T-helper 9 cell (primary cell): ENCODE results near the gene MAP1LC3A.

ENCODE experiments used
- DNase-seq: peaks from one replicate; pipeline ENCODE4 v3.0.0-alpha.2; 2020

MAP1LC3A gene

DNA sequence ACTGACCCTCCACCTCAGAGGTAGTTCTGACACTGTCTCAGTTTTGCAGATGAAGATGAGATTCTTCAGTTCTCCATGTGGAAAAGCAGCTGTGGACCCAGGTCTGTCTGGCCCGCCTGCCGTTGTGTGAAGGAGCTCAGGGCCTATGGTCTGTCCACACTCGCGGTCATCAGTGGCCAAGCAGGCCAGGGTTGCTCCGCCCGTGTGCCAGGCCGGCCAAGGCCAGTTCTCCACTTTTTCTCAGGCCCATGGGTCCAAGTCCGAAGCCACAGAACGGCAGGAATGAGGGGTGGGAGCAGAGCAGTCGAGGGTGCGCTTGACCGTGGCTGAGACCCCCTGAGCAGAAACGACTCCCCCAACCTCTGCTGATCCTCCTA is 8.6 kb upstream of the MAP1LC3A start:
- DNase-seq: no peak

DNA sequence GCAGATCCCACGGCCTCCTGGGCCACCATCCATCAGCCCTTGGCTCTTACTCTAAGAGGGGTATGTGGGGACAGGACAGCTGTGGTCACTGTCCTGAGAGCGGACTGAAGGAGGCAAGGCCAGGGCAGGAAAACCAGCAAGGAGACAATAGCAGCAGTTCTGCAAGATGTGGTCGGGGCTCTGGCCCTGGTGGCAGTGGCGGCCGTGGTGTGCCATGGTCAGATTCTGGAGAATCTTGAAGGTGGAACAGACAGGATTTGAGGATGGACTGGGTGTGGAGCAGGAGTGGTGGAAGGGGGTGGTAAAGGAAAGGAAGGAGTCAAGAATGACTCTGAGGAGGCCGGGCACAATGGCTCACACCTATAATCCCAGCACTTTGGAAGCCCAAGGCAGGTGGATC is 5.9 kb upstream of the MAP1LC3A start:
- DNase-seq: no peak

DNA sequence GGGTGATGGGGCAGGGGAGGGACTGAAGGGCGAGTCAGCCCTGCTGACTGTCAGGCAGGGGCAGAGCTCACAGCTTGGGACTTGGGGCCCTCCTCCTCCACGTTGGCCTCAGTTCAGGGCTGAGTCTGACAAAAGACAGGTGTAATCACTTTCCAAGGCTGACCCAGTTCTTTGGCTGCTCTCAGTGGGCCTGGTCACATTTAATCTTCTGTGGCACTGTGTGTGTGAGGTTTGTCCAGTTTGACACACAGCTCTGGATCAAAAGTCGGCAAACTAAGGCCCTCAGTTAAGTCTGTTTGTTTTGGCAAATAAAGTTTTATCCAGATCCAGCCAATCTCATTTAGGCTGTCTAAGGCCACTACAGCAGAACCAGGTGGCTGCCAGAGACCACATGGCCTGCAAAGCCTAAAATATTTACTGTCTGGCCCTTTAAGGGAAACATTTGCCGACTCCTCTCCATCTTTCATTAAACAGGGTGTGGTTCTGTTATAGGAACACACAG is 5.1 kb upstream of the MAP1LC3A start:
- DNase-seq: no peak

DNA sequence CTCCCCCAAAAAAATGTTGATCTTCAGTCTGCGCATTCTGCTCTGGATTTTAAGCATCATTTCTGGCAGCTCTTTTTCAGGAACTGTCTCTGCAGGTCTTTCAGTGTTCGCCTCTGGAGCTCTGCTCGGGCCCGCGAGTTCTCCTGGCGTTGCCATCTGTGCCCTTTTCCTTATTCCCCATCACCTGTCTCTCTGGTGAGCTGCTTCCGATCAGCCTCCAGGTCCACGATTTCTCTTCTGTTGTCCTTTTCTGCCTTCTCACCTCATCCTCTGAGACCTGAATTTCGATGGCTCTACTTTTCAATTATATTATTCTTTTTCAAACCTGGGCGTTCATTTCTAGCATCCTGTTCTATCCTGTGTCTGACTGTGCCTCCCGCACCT is 590 bp upstream of the MAP1LC3A start:
- DNase-seq: no peak

DNA sequence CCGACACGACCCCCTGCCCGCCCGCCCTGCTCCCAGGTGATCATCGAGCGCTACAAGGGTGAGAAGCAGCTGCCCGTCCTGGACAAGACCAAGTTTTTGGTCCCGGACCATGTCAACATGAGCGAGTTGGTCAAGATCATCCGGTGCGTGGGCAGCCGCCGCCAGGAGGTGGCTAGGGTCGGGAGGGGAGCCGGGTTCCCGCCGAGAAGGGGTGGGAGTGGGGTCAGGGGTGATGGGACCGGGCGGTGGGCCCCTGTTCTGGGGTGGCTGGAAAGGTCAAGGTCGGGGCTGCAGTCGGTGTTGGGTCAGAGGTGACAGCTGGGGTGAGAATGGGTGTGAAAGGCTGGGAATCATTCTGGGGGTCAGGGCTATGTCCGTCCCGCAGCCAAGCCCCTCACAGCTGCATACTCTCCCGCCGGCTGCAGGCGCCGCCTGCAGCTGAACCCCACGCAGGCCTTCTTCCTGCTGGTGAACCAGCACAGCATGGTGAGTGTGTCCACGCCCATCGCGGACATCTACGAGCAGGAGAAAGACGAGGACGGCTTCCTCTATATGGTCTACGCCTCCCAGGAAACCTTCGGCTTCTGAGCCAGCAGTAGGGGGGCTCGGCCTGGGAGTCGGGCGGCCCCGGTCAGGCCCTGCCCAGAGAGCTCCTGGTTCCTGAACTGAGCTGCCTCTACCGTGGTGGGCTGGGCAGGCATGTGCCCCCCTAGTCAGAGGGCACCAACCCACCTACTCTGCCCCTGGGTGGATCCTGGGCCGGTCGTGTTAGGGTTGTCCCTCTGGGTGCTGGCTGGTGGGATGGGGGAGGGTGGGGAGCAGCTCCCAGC is 1.0 kb downstream of the MAP1LC3A start:
- peak; percentile 12 for DNase-seq

DNA sequence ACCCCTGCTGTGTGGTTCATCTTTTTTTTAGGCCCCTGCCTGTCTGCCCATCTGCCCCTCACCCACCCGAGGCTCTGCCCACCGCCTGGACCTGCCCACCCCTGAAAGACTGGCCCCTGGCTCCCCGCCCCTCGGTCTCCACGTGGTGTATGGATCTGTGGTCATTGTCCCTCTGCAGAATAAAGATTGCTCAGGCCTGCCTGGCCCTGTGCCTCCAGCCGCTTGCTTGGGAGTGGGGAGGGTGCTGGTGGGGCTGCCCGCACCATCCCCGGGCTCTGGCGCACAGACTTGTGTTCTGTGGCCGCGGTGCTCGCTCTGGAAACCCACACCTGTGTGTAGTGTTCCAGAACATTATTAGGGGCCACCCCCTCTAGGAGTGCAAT is 1.6 kb downstream of the MAP1LC3A start:
- no peak for DNase-seq

DNA sequence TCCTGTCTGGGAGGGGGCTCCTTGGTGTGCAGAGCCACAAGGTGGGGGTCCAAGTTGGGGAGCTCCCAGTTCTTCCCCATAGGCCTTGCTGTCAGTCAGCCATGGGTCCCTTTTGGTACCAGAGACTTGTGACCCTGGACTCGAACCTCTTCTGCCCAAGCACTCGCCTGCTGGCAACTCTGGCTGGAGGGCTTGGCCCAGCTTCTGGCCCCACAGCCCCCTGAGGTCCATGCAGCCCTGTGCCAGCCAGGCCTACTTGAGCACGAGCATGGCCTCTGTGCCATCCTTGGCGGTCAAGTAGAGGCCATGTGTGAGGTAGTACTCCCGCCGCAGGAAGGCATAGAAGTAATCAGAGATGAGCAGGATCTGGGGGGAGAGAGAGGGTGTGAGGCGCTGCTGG is 2.1 kb downstream of the MAP1LC3A start:
- DNase-seq: no peak

DNA sequence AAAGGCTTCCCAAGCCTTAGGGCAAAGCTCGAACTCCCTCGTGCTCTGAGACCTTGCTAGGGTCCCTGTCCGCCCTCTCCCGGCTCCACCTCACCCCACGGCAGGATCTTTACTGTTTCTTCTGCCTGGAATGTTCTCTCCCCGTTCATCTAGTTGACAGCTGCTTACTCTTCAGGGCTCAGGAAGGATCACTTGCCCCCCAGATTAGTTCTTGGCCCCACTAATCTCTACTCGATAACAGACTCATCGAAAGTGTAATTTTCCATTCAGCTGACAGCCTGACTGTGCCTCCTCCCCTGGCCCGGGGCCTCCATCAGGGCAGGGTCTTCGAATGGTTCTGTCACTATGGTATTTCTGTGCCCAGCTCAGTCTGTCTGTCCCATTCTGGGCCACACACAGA is 3.1 kb downstream of the MAP1LC3A start:
- no peak for DNase-seq

DNA sequence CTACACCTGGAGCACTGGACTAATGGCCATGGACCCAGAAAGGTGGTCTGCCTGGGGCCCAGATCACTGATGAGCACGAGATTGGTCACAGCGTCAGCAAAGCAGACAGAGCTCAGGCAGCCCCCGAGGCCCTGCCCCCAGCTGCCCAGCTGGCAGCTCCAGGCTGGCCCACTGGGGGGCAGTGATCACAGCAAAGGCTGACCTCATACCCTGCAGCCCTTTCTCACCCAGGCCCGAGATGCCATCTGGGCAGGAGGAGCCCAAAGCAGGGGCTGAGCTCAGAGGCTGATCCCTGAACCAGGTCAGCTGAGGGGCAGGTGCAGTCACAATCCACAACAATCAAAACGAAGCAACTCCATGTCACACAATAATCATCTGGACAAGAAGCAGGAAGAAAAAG is 4.1 kb downstream of the MAP1LC3A start:
- DNase-seq: no peak

DNA sequence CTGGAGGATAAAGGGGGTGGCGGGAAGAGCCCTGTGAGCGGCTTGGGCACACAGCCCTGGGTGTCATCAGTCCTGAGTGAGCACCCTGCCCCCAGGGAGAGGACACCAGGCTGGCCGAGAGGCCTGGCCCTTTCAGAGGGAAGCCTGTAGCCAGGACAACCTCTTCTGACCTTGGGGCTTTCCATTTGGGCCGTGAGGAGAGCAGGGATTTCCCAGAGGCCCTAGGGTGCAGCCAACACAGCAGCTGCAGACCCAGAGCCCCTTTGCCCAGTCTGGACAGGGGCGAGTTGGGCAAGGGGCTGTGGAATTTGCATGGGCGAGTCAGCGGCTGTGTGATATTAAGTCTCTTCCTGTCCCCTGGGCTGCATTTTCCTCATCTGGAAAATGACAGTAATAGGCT is 6.3 kb downstream of the MAP1LC3A start:
- no peak for DNase-seq

DNA sequence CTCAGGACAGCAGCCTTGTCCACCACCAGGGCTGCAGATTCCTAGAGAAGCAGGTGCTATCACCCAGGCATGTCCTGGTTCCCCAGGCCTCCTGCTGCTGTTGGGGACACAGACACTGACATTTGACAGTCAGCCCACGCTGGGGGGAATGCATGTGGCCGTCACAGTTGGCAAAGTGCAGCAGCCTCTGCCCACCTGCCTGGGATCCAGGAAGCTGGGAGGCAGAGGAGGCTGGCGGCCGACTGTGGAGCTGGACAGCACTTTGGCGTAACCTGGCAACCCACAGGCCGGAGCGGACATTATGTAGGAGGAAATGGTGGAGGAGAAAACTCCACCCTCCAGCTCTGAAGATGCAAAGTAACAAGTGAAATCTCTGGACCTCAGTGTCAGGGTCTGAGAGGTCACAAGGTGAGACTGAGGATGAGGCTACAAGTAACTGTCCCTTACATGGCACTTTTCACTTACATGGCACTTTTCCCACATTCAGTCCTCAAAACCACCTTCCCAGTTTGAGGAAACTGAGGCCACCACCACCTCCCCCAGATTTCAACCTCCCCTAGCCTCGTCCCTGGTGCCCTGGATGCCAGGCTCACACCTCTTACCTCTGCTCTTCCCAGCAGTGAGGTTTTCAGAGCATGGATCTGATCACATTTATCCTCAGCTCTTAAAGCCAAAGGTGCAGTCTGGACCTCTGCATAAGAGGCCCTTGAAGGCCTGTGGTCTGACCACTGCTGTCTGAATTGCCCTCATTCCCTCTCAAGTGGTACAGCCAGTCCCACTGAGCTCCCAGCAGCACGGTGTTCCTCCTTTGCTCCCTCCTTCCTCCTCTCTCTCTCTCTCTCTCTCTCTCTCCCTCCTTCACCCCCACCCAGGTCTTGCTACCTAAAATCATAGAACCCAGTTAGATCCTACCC is 8.7 kb downstream of the MAP1LC3A start:
- no peak for DNase-seq

DNA sequence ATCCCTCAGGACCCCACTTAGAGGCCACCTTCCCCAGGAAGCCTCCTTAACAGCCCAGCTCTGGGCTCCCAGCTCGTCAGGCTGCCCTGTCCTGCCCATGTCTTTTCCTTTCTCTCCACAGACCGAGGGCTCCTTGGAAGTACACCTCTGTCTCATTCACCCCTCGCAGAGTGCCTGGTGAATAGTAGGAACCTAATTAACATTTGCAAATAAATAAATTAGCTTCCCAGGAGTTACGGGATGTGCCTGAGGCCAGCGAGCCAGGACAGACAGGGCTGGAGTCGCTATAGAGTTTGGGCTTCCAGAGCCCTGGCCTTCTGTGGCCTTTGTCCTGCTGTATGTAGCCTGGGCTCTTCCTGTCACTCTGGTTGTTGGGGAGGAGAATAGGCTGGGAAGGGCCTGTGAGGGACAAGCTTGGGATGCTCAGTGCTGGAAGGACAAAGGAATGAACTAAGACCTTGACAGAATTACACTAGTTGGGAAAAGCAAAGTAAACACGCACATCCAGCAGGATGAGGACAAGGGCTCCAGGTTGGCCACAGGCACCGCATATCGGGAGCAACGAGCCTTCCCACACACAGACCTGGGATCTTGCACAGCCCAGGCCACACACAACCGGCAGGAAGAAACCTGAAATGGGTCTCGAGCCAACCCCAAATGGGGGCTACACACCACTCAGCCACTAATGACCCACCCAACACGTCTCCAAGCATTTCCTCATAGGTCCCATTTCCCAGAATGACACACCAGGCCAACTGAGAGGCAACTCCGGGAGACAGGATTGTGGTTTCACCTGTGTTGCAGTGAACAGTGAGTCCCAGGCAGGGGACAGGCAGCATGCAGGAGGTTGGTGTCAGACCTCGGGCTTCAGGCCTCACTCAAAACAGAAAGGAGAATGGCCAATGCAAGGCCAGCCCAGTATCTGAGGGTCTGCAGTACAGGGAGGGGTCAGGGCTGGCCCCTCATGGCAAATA is 9.7 kb downstream of the MAP1LC3A start:
- no peak for DNase-seq

DNA sequence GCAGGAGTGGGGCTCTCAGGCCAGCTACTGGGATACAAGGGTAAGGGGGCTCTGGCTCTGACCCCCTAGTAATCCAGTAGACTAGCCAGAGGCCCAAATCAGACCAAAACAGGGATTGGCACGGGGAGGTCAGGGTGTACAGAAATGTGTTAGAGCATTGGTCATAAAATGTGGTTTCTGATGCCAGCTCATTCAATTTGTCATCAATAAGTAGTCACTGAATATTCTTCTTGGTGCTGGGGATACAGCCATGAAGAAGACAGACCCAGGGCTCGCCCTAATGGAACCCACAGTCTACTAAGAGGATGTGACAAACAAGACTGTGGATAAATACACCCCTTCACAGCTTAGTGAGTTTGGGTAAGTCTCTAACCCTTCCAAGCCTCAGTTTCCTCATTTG is 11.1 kb downstream of the MAP1LC3A start:
- no peak for DNase-seq

DNA sequence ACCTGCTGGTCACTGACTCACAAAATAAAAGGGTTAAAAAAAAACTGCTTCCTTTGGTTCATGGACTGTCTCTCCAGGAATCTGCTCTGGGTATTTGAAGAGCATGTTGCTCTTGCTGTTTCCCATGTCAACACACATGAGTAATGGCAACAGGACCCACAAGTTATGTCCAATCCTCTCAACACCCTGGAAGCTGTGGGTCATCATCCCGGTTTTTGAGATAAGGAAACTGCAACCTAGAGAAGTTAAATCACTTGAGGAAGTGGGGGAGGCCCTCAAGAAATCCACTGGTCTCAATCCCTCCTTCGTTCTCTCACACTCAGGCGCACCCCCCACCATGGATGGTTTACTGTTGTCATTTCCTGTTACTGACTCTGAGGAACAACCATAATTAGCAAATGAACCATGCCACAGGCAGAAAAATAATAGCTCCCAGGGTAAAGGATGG is 12.4 kb downstream of the MAP1LC3A start:
- DNase-seq: no peak

DNA sequence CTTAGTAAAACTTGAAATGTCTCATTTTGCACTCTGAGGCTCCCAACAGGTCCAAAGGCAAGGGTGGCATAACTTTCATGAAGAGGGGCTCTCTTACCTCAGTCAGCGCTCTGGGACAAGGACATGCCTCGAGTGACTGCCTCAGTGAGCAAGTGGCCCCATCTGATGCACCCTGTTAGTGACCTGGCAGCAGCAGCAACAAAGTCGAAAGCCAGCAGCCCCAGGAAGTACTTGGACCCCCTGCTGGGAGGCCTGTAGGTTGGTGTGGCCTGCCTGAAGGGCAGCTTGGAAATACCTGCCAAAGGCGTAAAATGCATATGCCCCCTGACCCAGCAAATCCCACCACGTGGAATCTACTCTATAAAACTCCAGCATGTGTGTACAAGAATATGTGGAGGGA is 13.2 kb downstream of the MAP1LC3A start:
- DNase-seq: no peak

DNA sequence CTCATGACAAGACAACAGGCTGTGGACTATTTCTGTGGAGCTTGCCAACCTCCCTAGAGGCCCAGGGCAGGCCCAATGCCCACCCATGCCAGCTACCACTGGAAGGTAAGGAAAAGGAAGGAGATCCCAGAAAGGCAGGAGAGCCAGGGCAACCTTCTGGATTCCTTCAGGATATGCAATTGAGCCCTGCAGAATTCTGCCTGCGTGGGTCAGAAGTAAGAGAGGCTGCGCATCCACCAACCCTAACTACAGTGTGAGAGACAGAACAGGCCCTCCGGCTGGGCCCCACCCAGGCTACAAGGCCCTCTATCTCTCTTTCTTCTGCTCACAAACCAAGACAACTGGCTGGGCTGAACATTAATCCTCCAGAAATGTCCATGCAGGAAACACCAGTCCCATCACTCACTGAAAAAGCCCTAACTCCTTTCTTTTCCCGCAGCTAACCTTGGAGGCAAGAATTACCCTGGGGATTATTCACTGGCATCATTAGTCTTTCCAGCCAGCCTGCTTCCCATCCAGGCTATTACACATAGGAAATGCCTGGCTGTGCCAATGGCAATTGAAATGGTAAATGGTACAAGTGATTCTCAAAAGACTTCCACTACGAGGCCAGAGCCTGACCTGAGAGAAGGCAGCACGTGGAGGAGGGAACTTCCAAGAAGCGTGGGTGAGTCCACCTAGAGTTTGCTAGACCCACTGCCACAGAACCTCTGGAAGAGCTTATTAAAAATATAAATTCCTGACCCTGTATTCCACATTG is 15.2 kb downstream of the MAP1LC3A start:
- no peak for DNase-seq

DNA sequence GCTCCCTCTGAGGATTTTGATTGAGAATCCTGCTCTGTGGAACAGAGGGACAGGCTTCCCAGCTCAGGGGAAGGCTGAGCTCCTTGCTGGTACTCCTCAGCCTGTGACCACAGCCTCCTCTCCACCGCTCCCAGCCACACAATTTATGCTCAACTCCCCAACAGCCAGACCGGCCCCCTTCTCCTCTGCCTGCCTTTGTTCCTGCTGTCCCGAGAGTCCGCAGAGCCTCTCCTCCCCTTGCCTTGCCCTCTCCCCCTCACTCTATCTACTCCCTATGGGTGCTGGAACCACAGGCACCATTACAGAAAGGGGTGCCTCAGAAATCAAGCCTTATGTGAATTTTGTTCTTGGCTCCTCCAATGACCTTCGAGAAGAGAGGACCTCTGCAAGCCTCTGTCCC is 15.9 kb downstream of the MAP1LC3A start:
- no peak for DNase-seq

DNA sequence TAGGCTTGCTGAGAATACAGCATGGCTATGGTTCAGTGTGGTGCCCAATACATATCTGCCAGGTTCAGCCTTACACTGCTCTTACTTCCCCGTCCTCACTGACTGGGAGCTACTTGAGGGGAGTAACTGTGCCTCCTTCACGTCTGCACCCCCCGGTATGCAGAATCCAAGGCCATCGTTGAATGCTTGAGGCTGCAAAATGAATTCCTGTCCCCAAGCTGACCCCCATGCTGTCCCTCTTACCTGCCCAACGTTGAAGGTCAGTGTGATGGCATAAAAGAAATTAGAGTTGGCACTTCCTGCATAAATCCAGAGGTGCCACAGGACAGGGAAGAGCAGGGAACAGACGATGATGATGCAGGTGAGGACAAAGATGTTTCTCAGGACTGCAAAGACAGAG is 16.3 kb downstream of the MAP1LC3A start:
- DNase-seq: no peak

DNA sequence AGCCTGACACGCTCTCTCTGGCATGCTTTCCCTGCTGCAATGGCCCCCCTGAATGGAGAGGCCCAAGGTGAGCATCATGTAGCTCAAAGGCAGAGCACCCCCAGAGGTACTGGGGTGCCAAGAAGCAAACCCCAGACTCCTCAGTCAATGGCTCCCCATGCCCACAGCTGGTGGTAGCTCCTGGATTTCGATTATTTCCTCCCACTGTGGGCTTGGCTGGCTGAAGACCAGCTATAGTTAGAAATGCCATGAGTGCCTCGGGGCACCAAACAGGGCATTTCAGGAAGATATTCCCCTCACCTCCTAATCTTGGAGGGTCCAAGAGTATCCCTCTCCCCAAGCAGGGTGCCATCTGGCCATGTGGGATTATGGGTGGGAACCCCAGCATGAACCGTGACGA is 16.8 kb downstream of the MAP1LC3A start:
- DNase-seq: no peak

DNA sequence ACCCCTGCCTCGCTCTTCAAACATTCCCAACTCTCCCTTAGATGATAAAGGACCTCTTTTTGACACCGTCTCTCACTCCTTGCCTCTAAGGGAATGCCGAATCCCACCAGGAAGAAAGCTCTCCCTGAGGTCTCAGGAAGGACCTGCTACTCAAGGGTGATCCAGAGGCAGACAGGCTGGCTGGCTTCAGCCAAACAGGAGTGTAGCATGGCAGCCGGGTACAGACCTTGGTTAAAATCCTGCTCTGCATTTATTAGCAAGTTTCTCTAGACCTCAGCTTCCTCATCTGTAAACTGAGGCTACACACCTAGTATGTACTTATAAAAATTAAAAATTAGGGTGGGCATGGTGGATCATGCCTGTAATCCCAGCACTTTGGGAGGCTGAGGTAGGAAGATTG is 17.2 kb downstream of the MAP1LC3A start:
- DNase-seq: no peak

DNA sequence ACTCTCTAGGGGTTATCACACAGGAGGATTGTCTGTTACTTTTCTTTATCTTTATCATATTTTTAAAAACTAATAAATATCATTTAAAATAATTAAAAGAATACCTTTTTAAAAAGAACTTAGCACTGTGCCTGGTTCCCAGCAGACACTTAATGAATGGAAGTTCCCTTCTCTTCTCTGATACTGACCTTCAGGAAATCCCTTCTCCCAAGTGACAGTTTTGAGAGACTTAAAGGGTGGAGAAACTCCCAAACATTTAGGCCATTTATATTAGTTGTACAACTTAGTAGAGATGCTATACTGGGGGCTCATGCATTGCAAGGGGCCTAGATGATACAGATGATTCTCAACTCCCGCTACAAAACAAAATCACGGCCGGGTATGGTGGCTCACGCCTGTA is 18.5 kb downstream of the MAP1LC3A start:
- DNase-seq: no peak

DNA sequence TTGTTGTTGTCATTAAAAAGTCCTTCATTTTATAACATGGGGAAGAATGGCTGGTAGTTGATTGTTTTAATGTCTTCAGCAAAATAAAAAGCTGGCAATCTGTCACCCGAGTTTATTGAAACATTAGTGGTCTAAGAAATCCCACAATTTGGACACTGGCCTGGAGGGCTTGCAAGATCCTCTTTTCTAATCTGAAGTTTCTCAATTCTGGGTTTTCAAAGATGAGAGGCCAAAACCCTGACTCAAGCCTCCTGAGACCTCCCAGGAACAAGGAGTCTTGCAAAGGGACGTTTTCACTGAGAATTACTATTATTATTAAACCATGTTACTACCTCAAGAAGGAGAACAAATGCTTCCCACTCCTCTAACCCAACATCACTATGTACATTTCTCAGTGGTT is 19.5 kb downstream of the MAP1LC3A start:
- DNase-seq: no peak
